Fibroblast of pulmonary artery (primary cell): ENCODE results near the gene SH3PXD2A.
"Not testable (repeated sequence)": the region's sequence is repeated elsewhere in the genome, so short reads cannot be mapped to it uniquely, and the experiment has no call there.

Experiments used
- DNase-seq: peaks from one replicate; pipeline ENCODE4 v3.0.0-alpha.2; 2010; ENCODE audit warnings: low read depth
- H3K4me3 ChIP-seq: replicated peaks from 2 replicates; pipeline ENCODE4 v1.5.1; 2011; ENCODE audit warnings: low read depth, mild to moderate bottlenecking, control low read depth, low read length, moderate library complexity
- CTCF ChIP-seq: IDR thresholded peaks from 2 replicates; pipeline ENCODE4 v1.5.1; 2011; ENCODE audit warnings: mild to moderate bottlenecking, control low read depth, low read length, inconsistent platforms; ENCODE audit errors: missing control alignments

SH3PXD2A gene

GRCh38 chr10:103736044-103736443 is 119.3 kb downstream of the SH3PXD2A start:
- no peak for TF ChIP-seq CTCF
- no peak overlapping the region for H3K4me3 ChIP-seq
- DNase-seq: no peak

- no peak overlapping the region for H3K4me3 ChIP-seq
- no peak for DNase-seq
- no peak for TF ChIP-seq CTCF
Measured at GRCh38 chr10:103734731-103735130, 120.6 kb downstream of the SH3PXD2A start.

GRCh38 chr10:103733045-103733419 is 122.3 kb downstream of the SH3PXD2A start:
- H3K4me3 ChIP-seq: no peak overlapping the region
- no peak for TF ChIP-seq CTCF
- no peak for DNase-seq

- no peak for TF ChIP-seq CTCF
- no peak for DNase-seq
- H3K4me3 ChIP-seq: no peak overlapping the region
Measured at GRCh38 chr10:103732339-103733044, 122.9 kb downstream of the SH3PXD2A start.

GRCh38 chr10:103731609-103732270 is 123.6 kb downstream of the SH3PXD2A start:
- no peak overlapping the region for H3K4me3 ChIP-seq
- DNase-seq: no peak
- TF ChIP-seq CTCF: no peak

- not testable (repeated sequence) for DNase-seq, H3K4me3 ChIP-seq
Measured at GRCh38 chr10:103731026-103731425, 124.3 kb downstream of the SH3PXD2A start.

- TF ChIP-seq CTCF: no peak
- no peak overlapping the region for H3K4me3 ChIP-seq
- no peak for DNase-seq
Measured at GRCh38 chr10:103729851-103730250, 125.5 kb downstream of the SH3PXD2A start.
